Tibial nerve (tissue), 4 donors: Measurements from ENCODE around the gene CCL3.

Experiments used
- CTCF ChIP-seq, 5 experiments: fragments of 200-600 bp in 3 of 5; fragments of 450-650 bp in 2 of 5; sonication (generic) in 3 of 5; IDR thresholded peaks; one replicate each; pipeline ENCODE4 v1.5.1; 2016 to 2019; ENCODE audit warnings: antibody characterized with exemption in 5 of 5, mild to moderate bottlenecking in 3 of 5, moderate library complexity in 2 of 5
- EP300 ChIP-seq, 2 donors: sonication (generic); formaldehyde crosslinking; IDR thresholded peaks; one replicate each; pipeline ENCODE4 v1.6.1; 2017; ENCODE audit warnings: antibody characterized with exemption in 2 of 2, mild to moderate bottlenecking in 1 of 2
- POLR2A ChIP-seq, 2 donors: fragments of 450-650 bp; IDR thresholded peaks; one replicate each; pipeline ENCODE4 v1.6.1; 2017; ENCODE audit warnings: antibody characterized with exemption in 2 of 2, mild to moderate bottlenecking in 2 of 2, moderate library complexity in 2 of 2

GRCh38 chr17:36127911-36128310, 38.0 kb upstream of the CCL3 start:
- TF ChIP-seq CTCF (IDR thresholded peaks at IDR 0.05) (no peak), POLR2A (IDR thresholded peaks at IDR 0.05) (no peak), EP300 (IDR thresholded peaks at IDR 0.05) (no peak)
